ENCODE data around the gene SLC24A4. TPM values are rescaled to one million over a fixed set of nuclear protein-coding genes. Genes with fewer than 3 reads are reported as not detected.

SLC24A4 gene
- total and polyA plus RNA-seq, 7 experiments from 2014 or later: 0.10 to 15.3 (median 2.1) TPM; not detected in 4

DNA sequence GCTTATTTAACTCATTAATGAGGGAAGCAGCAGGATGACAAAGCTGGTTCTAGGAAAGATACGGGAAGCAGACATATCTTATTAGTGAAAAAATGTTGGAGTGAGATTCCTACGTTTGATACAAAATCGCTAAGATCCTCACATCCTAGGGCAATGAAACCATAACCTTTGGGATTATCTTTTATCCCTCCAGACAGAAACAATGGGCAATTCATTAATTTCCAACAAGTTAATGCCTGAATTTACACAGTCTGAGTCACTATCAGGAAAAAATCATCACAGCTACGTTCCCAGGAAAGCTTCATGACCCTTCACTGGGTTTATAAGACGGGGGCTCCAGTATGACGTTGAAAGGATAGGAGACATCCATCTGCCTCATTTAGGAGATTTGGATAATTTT is 45.0 kb downstream of the SLC24A4 start:
- ATAC-seq (no peak), DNase-seq (no peak)
- CTCF ChIA-PET: interaction anchor here (0.6 kb wide), 1 partner anchor 417 kb away, joined by 3 read pairs; no protein-coding TSS in a partner anchor
- Histone ChIP-seq H3K4me3 (ENCODE audit: low read length) (no peak overlapping the region), H3K27ac (ENCODE audit: low read depth, low read length) (no peak overlapping the region), H3K4me1 (ENCODE audit: control insufficient read depth in 2 of 2, insufficient read depth in 2 of 2, low read length in 2 of 2) (no peaks in the 10 kb centered on the region), H3K9me3 (ENCODE audit: control insufficient read depth in 2 of 3, low read length in 3 of 3) (peaks cover 0 to 6% (median 0%) of the 10 kb centered on the region in 3 experiments), H3K36me3 (ENCODE audit: control insufficient read depth in 2 of 3, insufficient read depth in 3 of 3, low read length in 3 of 3) (no peaks in the 10 kb centered on the region), H3K27me3 (ENCODE audit: control insufficient read depth in 2 of 2, insufficient read depth in 2 of 2, low read length in 2 of 2) (no peaks in the 10 kb centered on the region)
- Mint-ChIP-seq H3K36me3 (peaks cover 0 to 4% (median 0%) of the 10 kb centered on the region in 5 donors), H3K4me3 (no peak overlapping the region), H3K27me3 (peaks cover 0 to 19% (median 5%) of the 10 kb centered on the region in 5 donors), H3K9me3 (peaks cover 0 to 14% (median 2%) of the 10 kb centered on the region in 11 donors), H3K4me1 (peaks cover 0 to 4% (median 0%) of the 10 kb centered on the region in 7 donors), H3K27ac (no peak overlapping the region)
- intact Hi-C loops (cut with micrococcal nuclease): no loop called here
- POLR2A ChIA-PET: no interaction called here

GRCh38 chr14:92369097-92369496 is 46.1 kb downstream of the SLC24A4 start:
- ChIA-PET CTCF (no interaction called here), POLR2A (no interaction called here)
- Histone ChIP-seq H3K9me3 (ENCODE audit: control insufficient read depth in 2 of 3, low read length in 3 of 3) (peaks cover 0 to 6% (median 0%) of the 10 kb centered on the region in 3 experiments), H3K27me3 (ENCODE audit: control insufficient read depth in 2 of 2, insufficient read depth in 2 of 2, low read length in 2 of 2) (no peaks in the 10 kb centered on the region), H3K4me1 (ENCODE audit: control insufficient read depth in 2 of 2, insufficient read depth in 2 of 2, low read length in 2 of 2) (no peaks in the 10 kb centered on the region), H3K27ac (ENCODE audit: low read depth, low read length) (no peak overlapping the region), H3K4me3 (ENCODE audit: low read length) (no peak overlapping the region), H3K36me3 (ENCODE audit: control insufficient read depth in 2 of 3, insufficient read depth in 3 of 3, low read length in 3 of 3) (no peaks in the 10 kb centered on the region)
- Mint-ChIP-seq H3K27ac (no peak overlapping the region), H3K27me3 (peaks cover 0 to 19% (median 4%) of the 10 kb centered on the region in 5 donors), H3K4me1 (peaks cover 0 to 4% (median 0%) of the 10 kb centered on the region in 7 donors), H3K36me3 (peaks cover 0 to 4% (median 0%) of the 10 kb centered on the region in 5 donors), H3K4me3 (no peak overlapping the region), H3K9me3 (peaks cover 0 to 14% (median 2%) of the 10 kb centered on the region in 11 donors)
- DNase-seq: no peak
- intact Hi-C loops (cut with micrococcal nuclease): no loop called here
- ATAC-seq: no peak

GRCh38 chr14:92372230-92372629 is 49.3 kb downstream of the SLC24A4 start:
- Mint-ChIP-seq H3K36me3 (peaks cover 0 to 4% (median 0%) of the 10 kb centered on the region in 5 donors), H3K4me3 (no peak overlapping the region), H3K9me3 (peaks cover 0 to 14% (median 2%) of the 10 kb centered on the region in 11 donors), H3K27me3 (peaks cover 0 to 19% (median 0%) of the 10 kb centered on the region in 5 donors), H3K4me1 (peaks cover 0 to 4% (median 0%) of the 10 kb centered on the region in 7 donors), H3K27ac (no peak overlapping the region)
- ChIA-PET POLR2A (no interaction called here), CTCF (no interaction called here)
- H3K9me3 ChIP-seq (ENCODE audit: control insufficient read depth in 2 of 3, low read length in 3 of 3): peaks cover 0 to 6% (median 0%) of the 10 kb centered on the region in 3 experiments
- no peak overlapping the region for H3K4me3 ChIP-seq (ENCODE audit: low read length)
- no peaks in the 10 kb centered on the region for H3K4me1 ChIP-seq (ENCODE audit: control insufficient read depth in 2 of 2, insufficient read depth in 2 of 2, low read length in 2 of 2)
- intact Hi-C loops (cut with micrococcal nuclease): no loop called here
- ATAC-seq: no peak
- no peak for DNase-seq
- no peaks in the 10 kb centered on the region for H3K36me3 ChIP-seq (ENCODE audit: control insufficient read depth in 2 of 3, insufficient read depth in 3 of 3, low read length in 3 of 3)
- no peak overlapping the region for H3K27ac ChIP-seq (ENCODE audit: low read depth, low read length)
- H3K27me3 ChIP-seq (ENCODE audit: control insufficient read depth in 2 of 2, insufficient read depth in 2 of 2, low read length in 2 of 2): no peaks in the 10 kb centered on the region

DNA sequence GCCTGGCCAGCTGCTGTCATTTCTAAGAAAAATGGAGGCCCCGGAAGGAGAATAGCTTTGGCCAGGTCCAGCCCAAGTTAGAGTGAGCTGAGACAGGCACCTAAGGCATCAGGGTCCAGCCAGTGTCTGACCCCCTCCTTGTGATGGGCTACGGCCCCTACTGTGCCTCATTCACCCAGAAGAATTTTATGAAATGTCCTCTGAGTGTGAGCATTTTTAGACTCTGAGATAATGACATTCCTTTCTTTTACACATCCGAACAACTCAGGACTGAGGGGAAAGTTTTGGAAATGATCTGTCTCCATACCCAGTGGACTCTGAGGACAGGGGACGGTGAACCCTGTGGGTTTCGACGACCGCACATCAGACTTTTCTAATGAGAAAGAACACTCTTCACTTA is 50.4 kb downstream of the SLC24A4 start:
- Histone ChIP-seq H3K27ac (ENCODE audit: low read depth, low read length) (no peak overlapping the region), H3K4me1 (ENCODE audit: control insufficient read depth in 2 of 2, insufficient read depth in 2 of 2, low read length in 2 of 2) (no peaks in the 10 kb centered on the region), H3K4me3 (ENCODE audit: low read length) (no peak overlapping the region), H3K36me3 (ENCODE audit: control insufficient read depth in 2 of 3, insufficient read depth in 3 of 3, low read length in 3 of 3) (no peaks in the 10 kb centered on the region), H3K9me3 (ENCODE audit: control insufficient read depth in 2 of 3, low read length in 3 of 3) (peaks cover 0 to 6% (median 0%) of the 10 kb centered on the region in 3 experiments), H3K27me3 (ENCODE audit: control insufficient read depth in 2 of 2, insufficient read depth in 2 of 2, low read length in 2 of 2) (no peaks in the 10 kb centered on the region)
- H3K36me3 Mint-ChIP-seq: peaks cover 0 to 4% (median 0%) of the 10 kb centered on the region in 5 donors
- intact Hi-C loops (cut with micrococcal nuclease): no loop called here
- no peak overlapping the region for H3K27ac Mint-ChIP-seq
- H3K27me3 Mint-ChIP-seq: peaks cover 0 to 16% (median 0%) of the 10 kb centered on the region in 5 donors
- ATAC-seq (no peak), DNase-seq (no peak)
- no peak overlapping the region for H3K4me3 Mint-ChIP-seq
- H3K4me1 Mint-ChIP-seq: peaks cover 0 to 2% (median 0%) of the 10 kb centered on the region in 7 donors
- H3K9me3 Mint-ChIP-seq: peaks cover 0 to 14% (median 2%) of the 10 kb centered on the region in 11 donors
- CTCF ChIA-PET: no interaction called here
- POLR2A ChIA-PET: no interaction called here

- CTCF ChIA-PET: no interaction called here
- intact Hi-C loops (cut with micrococcal nuclease): no loop called here
- Histone ChIP-seq H3K27me3 (ENCODE audit: control insufficient read depth in 2 of 2, insufficient read depth in 2 of 2, low read length in 2 of 2) (no peaks in the 10 kb centered on the region), H3K27ac (ENCODE audit: low read depth, low read length) (no peak overlapping the region), H3K9me3 (ENCODE audit: control insufficient read depth in 2 of 3, low read length in 3 of 3) (no peaks in the 10 kb centered on the region), H3K36me3 (ENCODE audit: control insufficient read depth in 2 of 3, insufficient read depth in 3 of 3, low read length in 3 of 3) (no peaks in the 10 kb centered on the region), H3K4me3 (ENCODE audit: low read length) (no peak overlapping the region), H3K4me1 (ENCODE audit: control insufficient read depth in 2 of 2, insufficient read depth in 2 of 2, low read length in 2 of 2) (no peaks in the 10 kb centered on the region)
- H3K4me3 Mint-ChIP-seq: no peak overlapping the region
- peaks cover 0 to 2% (median 0%) of the 10 kb centered on the region in 5 donors for H3K27me3 Mint-ChIP-seq
- ATAC-seq (no peak), DNase-seq (no peak)
- H3K27ac Mint-ChIP-seq: no peak overlapping the region
- peaks cover 0 to 4% (median 0%) of the 10 kb centered on the region in 7 donors for H3K4me1 Mint-ChIP-seq
- no peaks in the 10 kb centered on the region for H3K36me3 Mint-ChIP-seq
- H3K9me3 Mint-ChIP-seq: no peaks in the 10 kb centered on the region
- POLR2A ChIA-PET: no interaction called here
These were observed 57.2 kb downstream of the SLC24A4 start for GRCh38 chr14:92380131-92380530.

- ChIA-PET POLR2A (no interaction called here), CTCF (no interaction called here)
- Histone ChIP-seq H3K4me1 (ENCODE audit: control insufficient read depth in 2 of 2, insufficient read depth in 2 of 2, low read length in 2 of 2) (no peaks in the 10 kb centered on the region), H3K27ac (ENCODE audit: low read depth, low read length) (no peak overlapping the region), H3K9me3 (ENCODE audit: control insufficient read depth in 2 of 3, low read length in 3 of 3) (no peaks in the 10 kb centered on the region), H3K36me3 (ENCODE audit: control insufficient read depth in 2 of 3, insufficient read depth in 3 of 3, low read length in 3 of 3) (no peaks in the 10 kb centered on the region), H3K4me3 (ENCODE audit: low read length) (no peak overlapping the region), H3K27me3 (ENCODE audit: control insufficient read depth in 2 of 2, insufficient read depth in 2 of 2, low read length in 2 of 2) (no peaks in the 10 kb centered on the region)
- no peaks in the 10 kb centered on the region for H3K9me3 Mint-ChIP-seq
- DNase-seq: no peak
- H3K4me1 Mint-ChIP-seq: peaks cover 0 to 4% (median 0%) of the 10 kb centered on the region in 7 donors
- no peaks in the 10 kb centered on the region for H3K36me3 Mint-ChIP-seq
- intact Hi-C loops (cut with micrococcal nuclease): no loop called here
- no peak for ATAC-seq
- H3K27ac Mint-ChIP-seq: no peak overlapping the region
- H3K4me3 Mint-ChIP-seq: no peak overlapping the region
- H3K27me3 Mint-ChIP-seq: peaks cover 0 to 2% (median 0%) of the 10 kb centered on the region in 5 donors
These were observed 57.6 kb downstream of the SLC24A4 start for GRCh38 chr14:92380582-92380981.

- Histone ChIP-seq H3K4me3 (ENCODE audit: low read length) (no peak overlapping the region), H3K27me3 (ENCODE audit: control insufficient read depth in 2 of 2, insufficient read depth in 2 of 2, low read length in 2 of 2) (no peaks in the 10 kb centered on the region), H3K9me3 (ENCODE audit: control insufficient read depth in 2 of 3, low read length in 3 of 3) (no peaks in the 10 kb centered on the region), H3K4me1 (ENCODE audit: control insufficient read depth in 2 of 2, insufficient read depth in 2 of 2, low read length in 2 of 2) (no peaks in the 10 kb centered on the region), H3K27ac (ENCODE audit: low read depth, low read length) (no peak overlapping the region), H3K36me3 (ENCODE audit: control insufficient read depth in 2 of 3, insufficient read depth in 3 of 3, low read length in 3 of 3) (no peaks in the 10 kb centered on the region)
- POLR2A ChIA-PET: no interaction called here
- peaks cover 0 to 2% (median 0%) of the 10 kb centered on the region in 5 donors for H3K27me3 Mint-ChIP-seq
- H3K27ac Mint-ChIP-seq: no peak overlapping the region
- H3K9me3 Mint-ChIP-seq: no peaks in the 10 kb centered on the region
- H3K36me3 Mint-ChIP-seq: no peaks in the 10 kb centered on the region
- H3K4me1 Mint-ChIP-seq: peaks cover 0 to 4% (median 0%) of the 10 kb centered on the region in 7 donors
- ATAC-seq: no peak
- no peak for DNase-seq
- H3K4me3 Mint-ChIP-seq: no peak overlapping the region
- CTCF ChIA-PET: no interaction called here
- intact Hi-C loops (cut with micrococcal nuclease): no loop called here
These were observed 59.7 kb downstream of the SLC24A4 start for GRCh38 chr14:92382677-92383076.

Measured in naive thymus-derived CD4-positive, alpha-beta T cell (primary cell).